HG03469 (cell line): ENCODE measurements around the gene CPNE7.
"Not testable (repeated sequence)": the region's sequence is repeated elsewhere in the genome, so short reads cannot be mapped to it uniquely, and the experiment has no call there.

Experiments
- ATAC-seq: cut with Tn5 transposase; IDR thresholded peaks from one replicate; pipeline ENCODE4 v1.9.1; 2021; ENCODE audit warnings: mild to moderate bottlenecking, moderate library complexity, moderate number of reproducible peaks; ENCODE audit not compliant: unreplicated experiment

Gene CPNE7

DNA sequence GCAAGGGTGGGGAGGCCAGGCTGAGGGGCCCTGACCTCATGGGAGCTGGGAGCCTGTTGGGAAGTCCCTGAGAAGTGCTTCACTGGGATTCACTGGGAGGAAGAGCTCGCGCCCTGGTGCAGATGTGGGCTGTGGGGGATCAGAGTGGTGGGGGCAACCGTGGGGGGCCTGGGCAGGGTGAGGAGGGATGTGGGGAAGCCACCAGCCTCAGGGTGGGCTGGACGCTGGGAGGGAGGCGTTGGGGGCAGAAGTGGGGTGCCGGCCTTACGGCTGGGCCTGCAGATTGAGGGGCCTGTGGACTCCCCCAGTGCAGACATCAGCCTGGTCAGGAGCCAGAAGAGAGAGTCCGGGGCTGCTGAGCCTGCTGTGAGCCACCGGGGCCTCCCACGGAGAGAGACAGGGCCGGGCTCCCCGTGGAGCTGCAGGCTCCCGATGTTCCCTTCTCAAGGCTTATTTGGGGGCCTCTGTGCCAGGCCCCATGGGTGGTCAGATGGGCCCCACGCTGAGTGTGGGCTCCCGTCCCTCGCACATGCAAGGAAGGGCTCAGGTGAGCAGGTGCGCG, 45.7 kb downstream of the CPNE7 start:
- no peak for ATAC-seq

DNA sequence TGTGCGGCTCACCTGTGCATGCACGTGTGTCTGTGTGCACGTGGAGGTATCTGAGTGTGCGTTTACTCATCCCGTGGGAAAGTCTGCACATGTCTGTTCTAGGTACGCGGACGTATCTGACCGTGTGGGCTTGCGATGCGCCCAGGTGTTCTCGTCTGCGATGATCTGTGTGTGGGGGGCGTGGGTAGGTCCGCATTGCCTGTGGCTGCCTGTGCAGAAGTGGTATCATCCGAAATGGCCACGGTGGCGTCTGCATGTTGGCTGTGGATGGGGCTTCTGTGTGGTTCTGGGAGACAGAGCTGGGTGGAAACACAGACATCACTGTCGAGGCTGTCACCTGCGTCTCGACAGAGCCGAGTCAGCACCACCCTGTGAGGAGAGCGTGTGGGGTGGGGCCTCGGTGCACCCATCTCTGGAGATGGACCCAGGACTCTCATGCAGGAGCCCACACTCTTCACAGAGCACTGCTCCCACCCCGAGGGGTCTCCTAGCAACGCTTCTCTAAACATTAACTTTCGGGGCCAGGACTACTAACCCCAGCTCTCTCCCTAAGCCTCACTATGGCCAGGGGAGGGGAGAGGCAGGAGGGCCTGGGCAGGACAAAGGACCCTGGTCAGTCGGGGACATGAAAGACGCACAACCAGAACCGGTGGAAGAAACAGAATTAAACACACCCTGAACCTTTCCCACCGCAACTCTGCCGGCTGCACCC, 46.3 kb downstream of the CPNE7 start:
- ATAC-seq, result no peak

GRCh38 chr16:89623511-89624261, 48.1 kb downstream of the CPNE7 start:
- no peak for ATAC-seq

GRCh38 chr16:89624777-89625761, 49.5 kb downstream of the CPNE7 start:
- no peak for ATAC-seq

GRCh38 chr16:89629827-89630610, 54.5 kb downstream of the CPNE7 start:
- ATAC-seq, result no peak

DNA sequence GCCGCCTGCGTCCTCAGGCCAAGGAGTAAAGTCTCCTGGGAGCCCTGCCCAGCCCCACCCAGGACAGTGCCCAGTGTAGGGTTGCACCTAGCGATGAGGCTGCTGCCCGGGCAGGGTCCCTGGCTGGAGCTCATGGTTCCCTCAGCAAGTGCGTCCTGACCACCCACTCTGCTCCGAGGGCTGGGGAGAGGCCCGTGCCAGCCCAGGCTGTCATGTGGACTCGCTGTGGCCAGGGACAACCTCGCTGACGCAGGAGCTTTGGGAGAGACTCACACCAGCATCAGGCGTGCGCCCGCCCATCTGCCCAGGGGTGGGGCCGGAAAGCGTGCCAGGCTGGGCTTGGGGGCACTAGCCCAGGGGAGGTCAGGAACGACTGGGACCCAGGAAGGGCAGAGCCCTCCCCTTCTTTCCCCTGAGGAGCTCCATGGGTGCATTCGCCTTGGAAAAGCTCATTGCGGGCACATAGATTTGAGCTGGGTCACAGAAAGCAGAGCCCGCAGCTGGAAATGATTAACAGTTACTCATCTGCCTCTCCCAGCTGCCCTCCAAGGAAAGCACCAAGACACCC, 57.6 kb downstream of the CPNE7 start:
- ATAC-seq, result no peak

GRCh38 chr16:89634463-89635385, 59.2 kb downstream of the CPNE7 start:
- ATAC-seq, result not testable (repeated sequence)

DNA sequence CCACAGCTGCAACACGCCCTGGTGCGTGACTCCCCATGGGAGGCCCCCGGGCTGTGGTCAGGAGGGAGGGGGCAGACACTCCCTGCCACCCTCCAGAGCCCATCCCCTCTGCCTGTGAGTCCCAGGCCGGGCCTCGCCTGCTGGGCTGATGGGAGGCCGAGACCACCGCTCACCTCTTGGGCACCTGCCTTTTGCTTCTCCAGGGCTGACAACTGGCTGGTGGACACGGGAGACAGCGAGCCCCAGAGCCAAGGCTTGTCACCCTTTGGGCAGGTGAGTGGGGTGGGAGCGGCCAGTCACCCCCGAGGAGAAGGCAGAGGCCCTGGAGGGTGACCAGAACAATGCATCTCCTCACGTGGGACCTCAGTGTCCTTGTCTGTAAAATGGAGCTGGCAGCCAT, 61.1 kb downstream of the CPNE7 start:
- ATAC-seq, result no peak

- ATAC-seq, result no peak
These were observed 61.8 kb downstream of the CPNE7 start for GRCh38 chr16:89637379-89637778.

- ATAC-seq, result no peak
These were observed 62.9 kb downstream of the CPNE7 start for GRCh38 chr16:89638455-89638854.

DNA sequence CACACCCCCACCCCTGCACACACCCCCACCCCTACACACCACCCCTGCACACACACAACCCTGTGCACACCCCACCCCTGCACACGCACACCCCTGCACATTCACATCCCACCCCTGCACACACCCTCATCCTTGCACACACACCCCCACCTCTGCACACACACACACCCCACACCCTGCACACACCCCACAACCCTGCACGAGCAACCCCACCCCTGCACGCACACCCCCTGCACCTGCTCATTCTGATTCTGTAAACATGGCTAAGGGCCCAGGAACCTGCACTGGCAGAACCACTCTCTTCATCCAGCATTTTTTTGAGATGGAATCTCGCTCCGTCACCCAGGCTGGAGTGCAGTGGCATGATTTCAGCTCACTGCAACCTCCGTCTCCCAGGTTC, 63.8 kb downstream of the CPNE7 start:
- no peak for ATAC-seq

GRCh38 chr16:89641458-89642119, 66.0 kb downstream of the CPNE7 start:
- ATAC-seq, result no peak

DNA sequence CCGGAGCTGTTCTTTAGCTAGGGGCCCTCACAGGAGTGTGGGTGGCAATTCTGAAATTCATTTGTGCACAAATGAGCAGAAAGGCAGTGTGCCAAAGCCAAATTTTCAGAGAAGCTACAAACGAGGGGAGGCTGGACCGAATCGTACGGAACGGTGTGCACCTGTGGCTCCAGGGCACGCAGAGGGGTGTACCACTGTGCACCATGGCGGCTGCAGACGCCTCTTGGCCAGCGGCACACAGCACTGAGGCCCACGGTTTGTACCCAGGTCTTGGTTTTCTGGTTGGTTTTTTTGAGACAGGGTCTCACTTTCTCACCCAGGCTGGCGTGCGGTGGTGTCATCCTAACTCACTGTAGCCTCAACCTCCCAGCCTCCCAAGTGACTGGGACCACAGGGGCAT, 67.0 kb downstream of the CPNE7 start:
- no peak for ATAC-seq

DNA sequence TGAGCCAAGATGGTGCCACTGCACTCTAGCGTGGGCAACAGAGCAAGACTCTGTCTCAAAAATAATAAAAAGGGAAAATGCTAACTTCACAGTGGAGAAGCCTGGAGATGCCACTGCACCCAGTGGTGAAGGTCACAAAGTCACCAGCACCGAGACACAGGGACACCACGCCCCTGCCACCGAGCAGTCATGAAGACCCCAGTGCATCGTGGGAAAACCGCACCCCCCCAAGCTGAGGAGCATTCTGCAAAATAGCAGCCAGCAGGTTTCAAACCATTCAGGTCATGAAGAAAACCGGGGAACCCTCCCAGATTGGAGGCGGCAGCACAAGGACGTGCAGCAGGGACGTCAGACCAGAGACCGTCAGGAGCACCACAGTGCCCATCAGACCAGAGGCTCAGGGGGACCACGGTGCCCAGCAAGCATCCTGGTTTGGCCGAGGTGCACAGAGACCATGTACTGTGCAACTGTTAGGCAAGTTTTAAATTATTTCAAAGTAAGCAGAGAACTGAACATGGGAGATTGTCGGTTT, 68.3 kb downstream of the CPNE7 start:
- ATAC-seq, result no peak

DNA sequence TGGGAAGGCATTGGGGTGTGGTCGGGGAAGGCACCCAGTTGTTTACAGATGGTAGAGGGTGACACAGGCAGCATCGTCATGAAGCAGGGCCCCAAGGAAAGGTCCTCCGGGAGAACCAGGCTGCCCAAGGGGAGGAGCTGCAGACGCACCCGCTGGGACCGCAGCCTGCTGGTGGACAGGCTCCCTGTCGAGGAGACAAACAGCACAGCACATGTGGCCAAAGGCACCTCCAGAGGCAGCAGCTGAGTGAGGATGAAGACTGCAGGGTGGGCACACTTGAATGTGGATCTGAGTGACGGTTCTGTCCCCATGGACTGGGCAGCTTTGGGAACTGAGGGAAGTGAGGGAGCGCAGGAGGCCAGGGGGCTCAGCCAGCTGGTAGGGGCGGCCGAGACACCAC, 69.6 kb downstream of the CPNE7 start:
- ATAC-seq, result no peak

DNA sequence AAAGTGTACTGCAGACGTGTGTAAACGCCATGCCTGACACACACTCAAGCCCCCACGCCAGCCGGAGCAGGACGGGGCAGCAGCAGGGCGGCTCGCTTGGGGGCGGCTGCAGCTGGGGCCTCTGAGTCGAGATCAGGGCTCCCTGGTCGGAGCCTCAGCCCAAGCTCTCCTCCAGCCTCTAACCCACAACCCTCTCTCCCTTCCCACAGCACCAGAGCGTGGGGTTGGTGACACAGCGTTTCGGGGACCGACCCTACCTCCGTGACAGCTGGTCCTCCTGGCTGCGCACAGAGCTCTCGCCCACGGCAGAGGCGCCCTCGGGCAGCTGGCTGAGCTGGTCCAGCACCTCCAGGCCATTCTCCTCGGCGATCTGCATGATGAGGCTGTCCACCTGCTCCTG, 70.7 kb downstream of the CPNE7 start:
- ATAC-seq, result no peak
